Hepatocyte (in vitro differentiated cells): ENCODE data around the gene GOLT1B. TPM values are rescaled to one million over a fixed set of nuclear protein-coding genes. Genes with fewer than 3 reads are reported as not detected.

Experiments used
- DNase-seq: peaks from one replicate; pipeline ENCODE4 v3.0.0-alpha.2; 2016; ENCODE audit warnings: low spot score
- H2AFZ ChIP-seq: fragments of 200-600 bp; sonication (generic); 2 replicates; pipeline ENCODE4 v1.6.0; 2016; ENCODE audit warnings: antibody characterized with exemption, mild to moderate bottlenecking
- H3K27ac ChIP-seq: fragments of 200-600 bp; sonication (generic); 2 replicates; pipeline ENCODE4 v1.5.1; 2016; ENCODE audit warnings: mild to moderate bottlenecking
- H3K27me3 ChIP-seq: fragments of 200-600 bp; sonication (generic); 2 replicates; pipeline ENCODE4 v1.6.1; 2016
- H3K36me3 ChIP-seq: fragments of 200-600 bp; sonication (generic); replicated peaks from 2 replicates; pipeline ENCODE4 v1.5.1; 2016; ENCODE audit warnings: low read depth; ENCODE audit not compliant: insufficient read depth
- H3K4me1 ChIP-seq: fragments of 200-600 bp; sonication (generic); 2 replicates; pipeline ENCODE4 v1.5.1; 2016; ENCODE audit warnings: mild to moderate bottlenecking, moderate library complexity; ENCODE audit not compliant: insufficient read depth
- H3K4me2 ChIP-seq: fragments of 200-600 bp; sonication (generic); 2 replicates; pipeline ENCODE4 v1.6.0; 2016
- H3K4me3 ChIP-seq: fragments of 200-600 bp; sonication (generic); 2 replicates; pipeline ENCODE4 v1.5.1; 2016; ENCODE audit warnings: mild to moderate bottlenecking
- H3K79me2 ChIP-seq: fragments of 200-600 bp; sonication (generic); 2 replicates; pipeline ENCODE4 v1.6.0; 2017; ENCODE audit warnings: mild to moderate bottlenecking
- H3K9me2 ChIP-seq: fragments of 200-600 bp; sonication (generic); replicated peaks from 2 replicates; pipeline ENCODE4 v1.6.0; 2017; ENCODE audit warnings: mild to moderate bottlenecking; ENCODE audit not compliant: insufficient read depth
- H3K9me3 ChIP-seq: fragments of 200-600 bp; sonication (generic); 2 replicates; pipeline ENCODE4 v1.5.1; 2016; ENCODE audit warnings: low read depth, mild to moderate bottlenecking
- H4K20me1 ChIP-seq: fragments of 200-600 bp; sonication (generic); 2 replicates; pipeline ENCODE4 v1.6.0; 2016; ENCODE audit warnings: mild to moderate bottlenecking; ENCODE audit not compliant: insufficient read depth, poor library complexity, severe bottlenecking
- CTCF ChIP-seq: fragments of 200-600 bp; sonication (generic); IDR thresholded peaks from 2 replicates; pipeline ENCODE4 v1.5.1; 2016; ENCODE audit warnings: antibody characterized with exemption, mild to moderate bottlenecking; ENCODE audit not compliant: poor library complexity
- EZH2 ChIP-seq: fragments of 200-600 bp; sonication (generic); IDR thresholded peaks from 2 replicates; pipeline ENCODE4 v1.6.1; 2016; ENCODE audit warnings: antibody characterized with exemption, mild to moderate bottlenecking, borderline replicate concordance
- EZH2phosphoT487 ChIP-seq: fragments of 200-600 bp; sonication (generic); IDR thresholded peaks from one replicate; pipeline ENCODE4 v1.6.1; 2018; ENCODE audit warnings: antibody characterized with exemption, mild to moderate bottlenecking, low read depth, moderate library complexity; ENCODE audit not compliant: unreplicated experiment, severe bottlenecking
- WGBS: methylation state at CpG from one replicate; pipeline ENCODE4 v1.1.6; 2016; ENCODE audit warnings: low lambda C conversion rate; ENCODE audit errors: missing lambda C conversion rate; 5-methylcytosine and 5-hydroxymethylcytosine counted together
- polyA plus RNA-seq: library from polyadenylated mRNA; unstranded; fragments of >200 nt; fragmentation: Nextera tagmentation; extraction: Ambion mirVana; gene quantifications from 2 replicates; pipeline ENCODE4 v1.2.1, GENCODE V29; 2016
- total RNA-seq: library from RNA; depleted of rRNA; stranded (reverse); fragments of >200 nt; gene quantifications from 2 replicates; pipeline ENCODE4 v1.2.3, GENCODE V29; 2014

The GOLT1B gene
- total and polyA plus RNA-seq, 2 experiments from 2014 or later: 41.2 to 60.8 TPM

GRCh38 chr12:21475552-21475951 lies 26.0 kb upstream of the GOLT1B start:
- no peaks in the 10 kb centered on the region for H4K20me1 ChIP-seq
- H3K79me2 ChIP-seq: no peaks in the 10 kb centered on the region
- no peak overlapping the region for H3K27ac ChIP-seq
- H3K4me2 ChIP-seq: no peak overlapping the region
- H3K9me2 ChIP-seq: no peaks in the 10 kb centered on the region
- H3K4me3 ChIP-seq: no peak overlapping the region
- H3K9me3 ChIP-seq: no peaks in the 10 kb centered on the region
- H3K4me1 ChIP-seq: no peaks in the 10 kb centered on the region
- TF ChIP-seq CTCF (no peak), EZH2 (no peak), EZH2phosphoT487 (no peak)
- DNase-seq: no peak
- H3K36me3 ChIP-seq: no peaks in the 10 kb centered on the region
- H3K27me3 ChIP-seq: no peaks in the 10 kb centered on the region
- no peak overlapping the region for H2AFZ ChIP-seq
- 97% methylated on average over 1 of the region's 1 CpG for WGBS

GRCh38 chr12:21476949-21477348 lies 24.6 kb upstream of the GOLT1B start:
- no peak overlapping the region for H3K27ac ChIP-seq
- no peaks in the 10 kb centered on the region for H3K27me3 ChIP-seq
- no peak for TF ChIP-seq EZH2phosphoT487
- TF ChIP-seq EZH2: no peak
- no peak for TF ChIP-seq CTCF
- no peaks in the 10 kb centered on the region for H3K4me1 ChIP-seq
- no peak overlapping the region for H2AFZ ChIP-seq
- no peaks in the 10 kb centered on the region for H3K9me3 ChIP-seq
- DNase-seq: no peak
- H3K4me2 ChIP-seq: no peak overlapping the region
- H3K4me3 ChIP-seq: no peak overlapping the region
- H4K20me1 ChIP-seq: no peaks in the 10 kb centered on the region
- no peaks in the 10 kb centered on the region for H3K79me2 ChIP-seq
- no peaks in the 10 kb centered on the region for H3K36me3 ChIP-seq
- no peaks in the 10 kb centered on the region for H3K9me2 ChIP-seq
- WGBS: 95% methylated on average over 3 of the region's 3 CpGs

GRCh38 chr12:21478756-21479455 lies 22.7 kb upstream of the GOLT1B start:
- H3K27ac ChIP-seq: no peak overlapping the region
- no peaks in the 10 kb centered on the region for H3K9me2 ChIP-seq
- H3K36me3 ChIP-seq: no peaks in the 10 kb centered on the region
- H3K27me3 ChIP-seq: no peaks in the 10 kb centered on the region
- no peak overlapping the region for H3K4me3 ChIP-seq
- DNase-seq: no peak
- H4K20me1 ChIP-seq: no peaks in the 10 kb centered on the region
- no peak overlapping the region for H3K4me2 ChIP-seq
- no peaks in the 10 kb centered on the region for H3K9me3 ChIP-seq
- no peak overlapping the region for H2AFZ ChIP-seq
- no peaks in the 10 kb centered on the region for H3K4me1 ChIP-seq
- H3K79me2 ChIP-seq: no peaks in the 10 kb centered on the region
- TF ChIP-seq EZH2: no peak
- TF ChIP-seq EZH2phosphoT487: no peak
- TF ChIP-seq CTCF: no peak
- 94% methylated on average over 10 of the region's 10 CpGs for WGBS
